SK-N-SH treated with all-trans-retinoic acid at 6 μM for 48 hours (cell line): ENCODE results near the gene CCDC102B.
A peak's percentile ranks its signal among the peaks of the same experiment; 100 is the strongest.

Experiments used
- ATAC-seq: fragments of 200-7000 bp; cut with Tn5 transposase; 3 replicates; pipeline ENCODE4 v1.9.1; 2020; ENCODE audit warnings: mild to moderate bottlenecking, moderate library complexity
- BACH2 ChIP-seq: fragments of 250-450 bp; sonication (Bioruptor Pico); IDR thresholded peaks from 2 replicates; pipeline ENCODE4 v1.9.0; 2021; ENCODE audit warnings: mild to moderate bottlenecking, borderline replicate concordance
- CREB5 ChIP-seq: fragments of 250-450 bp; sonication (Bioruptor Pico); IDR thresholded peaks from 2 replicates; pipeline ENCODE4 v1.5.1; 2020; ENCODE audit warnings: low read depth, mild to moderate bottlenecking, moderate library complexity
- CSDC2 ChIP-seq: fragments of 250-450 bp; sonication (Bioruptor Pico); IDR thresholded peaks from 2 replicates; pipeline ENCODE4 v1.5.0; 2020; ENCODE audit warnings: mild to moderate bottlenecking, moderate library complexity
- CSRNP3 ChIP-seq: fragments of 250-450 bp; sonication (Bioruptor Pico); IDR thresholded peaks from 2 replicates; pipeline ENCODE4 v1.5.1; 2021; ENCODE audit warnings: mild to moderate bottlenecking, moderate library complexity
- ESRRG ChIP-seq: fragments of 250-450 bp; sonication (Bioruptor Pico); IDR thresholded peaks from 2 replicates; pipeline ENCODE4 v1.6.1; 2021; ENCODE audit warnings: mild to moderate bottlenecking
- GLIS3 ChIP-seq: fragments of 250-450 bp; sonication (Bioruptor Pico); IDR thresholded peaks from 2 replicates; pipeline ENCODE4 v1.5.0; 2020; ENCODE audit warnings: mild to moderate bottlenecking, moderate library complexity
- ISL1 ChIP-seq: fragments of 250-450 bp; sonication (Bioruptor Pico); IDR thresholded peaks from 2 replicates; pipeline ENCODE4 v2.1.2; 2022; ENCODE audit warnings: mild to moderate bottlenecking, moderate library complexity
- OSR1 ChIP-seq: fragments of 250-450 bp; sonication (Bioruptor Pico); IDR thresholded peaks from 2 replicates; pipeline ENCODE4 v1.8.0; 2022; ENCODE audit warnings: moderate library complexity, mild to moderate bottlenecking, inconsistent platforms
- PATZ1 ChIP-seq: fragments of 250-450 bp; sonication (Bioruptor Pico); IDR thresholded peaks from 2 replicates; pipeline ENCODE4 v1.8.0; 2020; ENCODE audit warnings: mild to moderate bottlenecking, moderate library complexity, borderline replicate concordance
- PPARA ChIP-seq: fragments of 250-450 bp; sonication (Bioruptor Pico); IDR thresholded peaks from 2 replicates; pipeline ENCODE4 v1.5.0; 2020; ENCODE audit warnings: mild to moderate bottlenecking, borderline replicate concordance
- SNAI2 ChIP-seq: fragments of 250-450 bp; sonication (Bioruptor Pico); IDR thresholded peaks from 2 replicates; pipeline ENCODE4 v1.5.0; 2020; ENCODE audit warnings: mild to moderate bottlenecking, moderate library complexity
- TOX ChIP-seq: fragments of 250-450 bp; sonication (Bioruptor Pico); IDR thresholded peaks from 2 replicates; pipeline ENCODE4 v1.8.0; 2021; ENCODE audit warnings: mild to moderate bottlenecking, moderate library complexity, borderline replicate concordance
- ZC3H10 ChIP-seq: fragments of 250-450 bp; sonication (Bioruptor Pico); IDR thresholded peaks from 2 replicates; pipeline ENCODE4 v1.5.1; 2021; ENCODE audit warnings: mild to moderate bottlenecking, moderate library complexity
- ZFP30 ChIP-seq: fragments of 450-650 bp; formaldehyde crosslinking; IDR thresholded peaks from 2 replicates; pipeline ENCODE4 v1.5.0; 2022; ENCODE audit warnings: mild to moderate bottlenecking, moderate library complexity
- ZNF565 ChIP-seq: fragments of 450-650 bp; formaldehyde crosslinking; conservative IDR thresholded peaks from 2 replicates; pipeline ENCODE4 v1.5.0; 2020; ENCODE audit warnings: low read depth, mild to moderate bottlenecking, moderate library complexity
- ZNF70 ChIP-seq: fragments of 450-650 bp; formaldehyde crosslinking; IDR thresholded peaks from 2 replicates; pipeline ENCODE4 v1.5.0; 2020; ENCODE audit warnings: mild to moderate bottlenecking, moderate library complexity
- ZNF8 ChIP-seq: fragments of 450-650 bp; formaldehyde crosslinking; IDR thresholded peaks from 2 replicates; pipeline ENCODE4 v1.5.0; 2020; ENCODE audit warnings: mild to moderate bottlenecking, moderate library complexity
- TF ChIP-seq, protein P1 (sequence below): fragments of 250-450 bp; sonication (Bioruptor Pico); IDR thresholded peaks from 2 replicates; pipeline ENCODE4 v1.5.0; 2020; ENCODE audit warnings: mild to moderate bottlenecking, moderate library complexity

Gene CCDC102B

GRCh38 chr18:68937029-68937599 lies 139.2 kb downstream of the CCDC102B start (continued):
- TF ChIP-seq BACH2 (CRISPR knock-in tag) (no peak), PPARA (CRISPR knock-in tag) (no peak), SNAI2 (no peak)

- TF ChIP-seq SNAI2, result no peak
- TF ChIP-seq CREB5 (CRISPR knock-in tag), result no peak
- TF ChIP-seq TOX (CRISPR knock-in tag), result no peak
- no peak for TF ChIP-seq CSDC2 (CRISPR knock-in tag)
- peak; percentile 87 for TF ChIP-seq ISL1 (CRISPR knock-in tag)
- TF ChIP-seq ZNF565 (CRISPR knock-in tag), result no peak
- no peak for TF ChIP-seq OSR1 (CRISPR knock-in tag)
- TF ChIP-seq, protein P1, sequence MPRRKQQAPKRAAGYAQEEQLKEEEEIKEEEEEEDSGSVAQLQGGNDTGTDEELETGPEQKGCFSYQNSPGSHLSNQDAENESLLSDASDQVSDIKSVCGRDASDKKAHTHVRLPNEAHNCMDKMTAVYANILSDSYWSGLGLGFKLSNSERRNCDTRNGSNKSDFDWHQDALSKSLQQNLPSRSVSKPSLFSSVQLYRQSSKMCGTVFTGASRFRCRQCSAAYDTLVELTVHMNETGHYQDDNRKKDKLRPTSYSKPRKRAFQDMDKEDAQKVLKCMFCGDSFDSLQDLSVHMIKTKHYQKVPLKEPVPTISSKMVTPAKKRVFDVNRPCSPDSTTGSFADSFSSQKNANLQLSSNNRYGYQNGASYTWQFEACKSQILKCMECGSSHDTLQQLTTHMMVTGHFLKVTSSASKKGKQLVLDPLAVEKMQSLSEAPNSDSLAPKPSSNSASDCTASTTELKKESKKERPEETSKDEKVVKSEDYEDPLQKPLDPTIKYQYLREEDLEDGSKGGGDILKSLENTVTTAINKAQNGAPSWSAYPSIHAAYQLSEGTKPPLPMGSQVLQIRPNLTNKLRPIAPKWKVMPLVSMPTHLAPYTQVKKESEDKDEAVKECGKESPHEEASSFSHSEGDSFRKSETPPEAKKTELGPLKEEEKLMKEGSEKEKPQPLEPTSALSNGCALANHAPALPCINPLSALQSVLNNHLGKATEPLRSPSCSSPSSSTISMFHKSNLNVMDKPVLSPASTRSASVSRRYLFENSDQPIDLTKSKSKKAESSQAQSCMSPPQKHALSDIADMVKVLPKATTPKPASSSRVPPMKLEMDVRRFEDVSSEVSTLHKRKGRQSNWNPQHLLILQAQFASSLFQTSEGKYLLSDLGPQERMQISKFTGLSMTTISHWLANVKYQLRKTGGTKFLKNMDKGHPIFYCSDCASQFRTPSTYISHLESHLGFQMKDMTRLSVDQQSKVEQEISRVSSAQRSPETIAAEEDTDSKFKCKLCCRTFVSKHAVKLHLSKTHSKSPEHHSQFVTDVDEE (CRISPR knock-in tag), result no peak
- no peak for ATAC-seq
These were observed 142.2 kb downstream of the CCDC102B start for GRCh38 chr18:68940039-68940438.

DNA sequence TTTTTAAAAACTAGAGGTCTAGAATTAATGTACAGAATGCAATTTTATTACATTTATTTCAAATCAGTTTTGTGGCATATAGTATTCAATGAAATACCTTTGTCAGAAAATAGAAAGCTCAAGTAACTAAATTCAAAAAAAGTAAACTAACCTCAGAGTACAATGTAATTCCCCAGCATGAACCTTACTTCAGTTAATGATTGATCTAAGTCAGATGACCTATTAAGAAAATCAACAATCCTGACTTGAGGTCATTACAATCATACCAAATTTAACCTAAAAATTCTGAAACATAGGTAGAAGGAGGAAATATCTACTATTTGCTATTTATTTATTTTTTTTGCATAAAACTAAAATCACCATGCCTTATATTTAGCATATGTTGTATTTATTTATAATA lies 142.9 kb downstream of the CCDC102B start:
- no peak for ATAC-seq
- TF ChIP-seq CSRNP3, result no peak
- no peak for TF ChIP-seq CREB5 (CRISPR knock-in tag)
- TF ChIP-seq ZFP30 (CRISPR knock-in tag), result no peak
- no peak for TF ChIP-seq GLIS3 (CRISPR knock-in tag)
- TF ChIP-seq TOX (CRISPR knock-in tag), result no peak
- TF ChIP-seq ISL1 (CRISPR knock-in tag), result no peak
- no peak for TF ChIP-seq BACH2 (CRISPR knock-in tag)
- TF ChIP-seq ZC3H10 (CRISPR knock-in tag), result no peak
- TF ChIP-seq ESRRG, result no peak
- TF ChIP-seq ZNF8 (CRISPR knock-in tag), result no peak
- TF ChIP-seq ZNF70 (CRISPR knock-in tag), result no peak
- TF ChIP-seq ZNF565 (CRISPR knock-in tag), result no peak
- no peak for TF ChIP-seq CSDC2 (CRISPR knock-in tag)
- TF ChIP-seq, protein P1 (CRISPR knock-in tag), result no peak
- no peak for TF ChIP-seq PATZ1 (CRISPR knock-in tag)
